Endothelial cell of umbilical vein (primary cell): ENCODE data around the gene TNS1. TPM values are rescaled to one million over a fixed set of nuclear protein-coding genes. Genes with fewer than 3 reads are reported as not detected.

ENCODE experiments used
- BruUV-seq: library from RNA; stranded (reverse); fragments of 400-500 nt; replicated peaks from 2 replicates; lab custom pipeline; 2021; lab: Mats Ljungman, UMichigan
- CTCF ChIA-PET: fragments of 300-600, 350-600 bp; sonication (Branson Sonifier 250); formaldehyde crosslinking; loops from one replicate; lab custom pipeline; 2021; ENCODE audit warnings: antibody characterized with exemption, inconsistent platforms; lab: Charles Lee
- POLR2A ChIA-PET: fragments of 300-600, 350-600 bp; sonication (Branson Sonifier 250); formaldehyde crosslinking; loops from one replicate; lab custom pipeline; 2021; ENCODE audit warnings: antibody characterized with exemption, inconsistent platforms; lab: Charles Lee
- DNase-seq: peaks from one replicate; pipeline ENCODE4 v3.0.0-alpha.2; 2011; ENCODE audit warnings: low read depth, low spot score
- FAIRE-seq: peaks from 2 replicates; lab custom pipeline; 2011; peaks lifted over from hg19 to GRCh38; lab: Jason Lieb, UNC
- H2AFZ ChIP-seq: 2 replicates; pipeline ENCODE4 v1.6.0; 2012; ENCODE audit warnings: low read depth, low read length, control low read depth, inconsistent platforms
- H3K27ac ChIP-seq: 2 replicates; pipeline ENCODE4 v1.5.1; 2011; ENCODE audit warnings: low read depth, mild to moderate bottlenecking, control low read depth, low read length, moderate library complexity; ENCODE audit not compliant: insufficient read depth
- H3K27me3 ChIP-seq, 2 experiments: 2 replicates each; pipeline versions ENCODE4 v1.6.0 to v1.6.1; 2011; ENCODE audit warnings: low read length in 2 of 2, mixed read lengths in 1 of 2; ENCODE audit not compliant: control insufficient read depth in 2 of 2, insufficient read depth in 2 of 2
- H3K36me3 ChIP-seq, 2 experiments: 2 replicates in 1 of 2; 3 replicates in 1 of 2; pipeline ENCODE4 v1.5.1; 2011; ENCODE audit warnings: low read length in 2 of 2, mild to moderate bottlenecking in 1 of 2, moderate library complexity in 1 of 2; ENCODE audit not compliant: control insufficient read depth in 2 of 2, insufficient read depth in 2 of 2; ENCODE audit errors: extremely low read depth in 1 of 2
- H3K4me1 ChIP-seq: 3 replicates; pipeline ENCODE4 v1.5.1; 2011; ENCODE audit warnings: mild to moderate bottlenecking, low read length; ENCODE audit not compliant: control insufficient read depth, insufficient read depth; ENCODE audit errors: extremely low read depth
- H3K4me2 ChIP-seq: 2 replicates; pipeline ENCODE4 v1.6.1; 2011; ENCODE audit warnings: low read length, control low read depth, mixed read lengths; ENCODE audit not compliant: insufficient read depth
- H3K4me3 ChIP-seq, 3 experiments: fragments of 200-600 bp in 1 of 3; sonication (generic), shearing (Covaris generic) in 1 of 3; replicated peaks in 1 of 3; 2 replicates each; pipeline ENCODE4 v1.5.1; 2011 to 2016; ENCODE audit warnings: control low read depth in 3 of 3, low read length in 3 of 3, mild to moderate bottlenecking in 2 of 3, inconsistent platforms in 1 of 3, low read depth in 1 of 3, moderate library complexity in 1 of 3; ENCODE audit not compliant: insufficient read depth in 1 of 3
- H3K79me2 ChIP-seq: 2 replicates; pipeline ENCODE4 v1.6.0; 2012; ENCODE audit warnings: low read length, inconsistent platforms; ENCODE audit not compliant: control insufficient read depth, insufficient read depth
- H3K9ac ChIP-seq: replicated peaks from 2 replicates; pipeline ENCODE3; 2011; ENCODE audit warnings: low read length, control low read depth; ENCODE audit not compliant: insufficient read depth; ENCODE audit errors: extremely low read depth
- H3K9me1 ChIP-seq: replicated peaks from 3 replicates; pipeline ENCODE4 v1.6.0; 2011; ENCODE audit warnings: mild to moderate bottlenecking, low read length; ENCODE audit not compliant: control insufficient read depth, insufficient read depth; ENCODE audit errors: extremely low read depth
- H3K9me3 ChIP-seq: replicated peaks from 2 replicates; pipeline ENCODE4 v1.5.1; 2012; ENCODE audit warnings: low read length, inconsistent platforms; ENCODE audit not compliant: control insufficient read depth, insufficient read depth
- H4K20me1 ChIP-seq: replicated peaks from 2 replicates; pipeline ENCODE3; 2011; ENCODE audit warnings: mild to moderate bottlenecking, low read length; ENCODE audit not compliant: control insufficient read depth, insufficient read depth; ENCODE audit errors: extremely low read depth
- EZH2 ChIP-seq: IDR thresholded peaks from 2 replicates; pipeline ENCODE4 v1.6.1; 2012; ENCODE audit warnings: borderline replicate concordance, low read depth, mild to moderate bottlenecking, moderate library complexity, low read length, inconsistent platforms; ENCODE audit not compliant: severe bottlenecking
- FOS ChIP-seq: IDR thresholded peaks from 2 replicates; pipeline ENCODE4 v1.6.1; 2011; ENCODE audit warnings: mild to moderate bottlenecking, low read length, moderate library complexity, borderline replicate concordance; ENCODE audit not compliant: insufficient read depth
- GATA2 ChIP-seq: IDR thresholded peaks from 2 replicates; pipeline ENCODE4 v1.7.0; 2011; ENCODE audit warnings: low read depth, mild to moderate bottlenecking, moderate library complexity, mixed read lengths, low read length; ENCODE audit not compliant: insufficient read length, insufficient read depth
- MYC ChIP-seq: IDR thresholded peaks from one replicate; pipeline ENCODE4 v1.6.1; 2011; ENCODE audit warnings: mild to moderate bottlenecking, low read depth, low read length
- POLR2AphosphoS5 ChIP-seq: IDR thresholded peaks from 2 replicates; pipeline ENCODE4 v1.6.1; 2012; ENCODE audit warnings: low read depth, mild to moderate bottlenecking, control low read depth, low read length, moderate library complexity; ENCODE audit not compliant: insufficient read depth
- dilution Hi-C: fragments of 300-500 bp; cut with MboI; formaldehyde crosslinking; loops from one replicate; pipeline ENCODE4 v1.15.0; 2019; ENCODE audit warnings: low sequenced_read_pairs; ENCODE audit not compliant: extremely low pct_ligation_motif_present
- intact Hi-C: fragments of 100-400 bp; cut with micrococcal nuclease; formaldehyde crosslinking; loops from one replicate; pipeline ENCODE4 v1.10.0; 2022
- polyA plus RNA-seq, 4 experiments: library from polyadenylated mRNA; depleted of rRNA in 3 of 4; stranded (reverse) in 3 of 4; unstranded in 1 of 4; fragments of >200 nt; gene quantifications; 2 replicates each; pipeline versions ENCODE4 v1.2.1 to v1.2.3, GENCODE V29; 2011 to 2012; ENCODE audit warnings: missing spikeins in 1 of 4
- total RNA-seq: library from RNA; stranded (reverse); gene quantifications from 2 replicates; pipeline ENCODE4 v1.2.3, GENCODE V29; 2021
- TF ChIP-seq, protein P1 (sequence below): IDR thresholded peaks from 2 replicates; pipeline ENCODE4 v1.6.1; 2011; ENCODE audit not compliant: insufficient read depth, insufficient read length
- TF ChIP-seq, protein P2 (sequence below), 2 donors: IDR thresholded peaks; 1 replicate in 1 of 2; 2 replicates in 1 of 2; pipeline ENCODE4 v1.5.1; 2011; ENCODE audit warnings: low read length in 2 of 2, mild to moderate bottlenecking in 2 of 2, moderate library complexity in 2 of 2, control low read depth in 1 of 2, inconsistent platforms in 1 of 2, low read depth in 1 of 2; ENCODE audit not compliant: insufficient read depth in 1 of 2; ENCODE audit errors: extremely low read depth in 1 of 2

The TNS1 gene
- total and polyA plus RNA-seq, 2 donors (not counting 3 experiments of a cell fraction or from before 2014, with no cell fraction given): 11.0 to 52.1 TPM

DNA sequence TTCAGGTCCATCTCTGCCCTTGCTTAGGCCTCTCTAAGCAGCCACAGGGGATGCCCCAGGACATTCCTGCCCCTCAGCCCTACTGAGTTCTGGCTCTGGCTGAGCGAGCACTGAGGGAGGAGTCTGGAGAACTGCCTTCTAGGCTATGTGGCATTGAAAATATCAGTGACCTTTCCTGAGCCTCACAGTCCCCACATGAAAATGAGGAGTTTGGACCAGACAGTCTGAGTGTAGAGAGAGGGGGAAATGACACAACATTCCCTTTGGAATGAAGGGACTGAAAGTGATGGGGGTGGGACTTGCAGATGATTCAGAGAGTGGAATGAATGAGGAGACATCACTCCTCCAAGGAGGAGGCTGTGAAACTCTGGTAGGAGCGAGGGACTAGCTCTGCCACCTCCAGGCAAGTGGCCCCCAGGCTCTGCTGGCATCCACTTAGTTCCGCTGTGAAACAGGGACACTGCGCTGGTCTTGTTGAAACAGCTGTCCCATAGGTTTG lies 8.0 kb downstream of the TNS1 start:
- Histone ChIP-seq H4K20me1 (no peaks in the 10 kb centered on the region), H3K4me1 (peaks cover 33% of the 10 kb centered on the region), H3K27me3 (no peaks in the 10 kb centered on the region), H3K4me2 (peak overlapping the region; percentile 12), H3K36me3 (no peaks in the 10 kb centered on the region), H3K79me2 (no peaks in the 10 kb centered on the region), H3K9me3 (no peaks in the 10 kb centered on the region), H3K4me3 (no peak overlapping the region), H2AFZ (no peak overlapping the region), H3K9ac (peak overlapping the region; percentile 87), H3K9me1 (no peaks in the 10 kb centered on the region), H3K27ac (peak overlapping the region; percentile 74)
- peak; percentile 52 for DNase-seq
- FAIRE-seq: peak; percentile 92
- intact Hi-C loops (loop anchor here (1.0 to 2.0 kb wide), 4 partner anchors 39 to 210 kb away; partner anchors contain the start of gene RUFY4), dilution Hi-C loops (no loop called here)
- ChIA-PET POLR2A (no interaction called here), CTCF (interaction anchor here (0.8 to 6.8 kb wide), 26 partner anchors 8 to 206 kb away, joined by 3 to 196 read pairs (median 6); partner anchors contain the start of gene TNS1)
- BruUV-seq: no TSS peak
- TF ChIP-seq, protein P1, sequence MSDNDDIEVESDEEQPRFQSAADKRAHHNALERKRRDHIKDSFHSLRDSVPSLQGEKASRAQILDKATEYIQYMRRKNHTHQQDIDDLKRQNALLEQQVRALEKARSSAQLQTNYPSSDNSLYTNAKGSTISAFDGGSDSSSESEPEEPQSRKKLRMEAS: no peak
- TF ChIP-seq, protein P2, sequence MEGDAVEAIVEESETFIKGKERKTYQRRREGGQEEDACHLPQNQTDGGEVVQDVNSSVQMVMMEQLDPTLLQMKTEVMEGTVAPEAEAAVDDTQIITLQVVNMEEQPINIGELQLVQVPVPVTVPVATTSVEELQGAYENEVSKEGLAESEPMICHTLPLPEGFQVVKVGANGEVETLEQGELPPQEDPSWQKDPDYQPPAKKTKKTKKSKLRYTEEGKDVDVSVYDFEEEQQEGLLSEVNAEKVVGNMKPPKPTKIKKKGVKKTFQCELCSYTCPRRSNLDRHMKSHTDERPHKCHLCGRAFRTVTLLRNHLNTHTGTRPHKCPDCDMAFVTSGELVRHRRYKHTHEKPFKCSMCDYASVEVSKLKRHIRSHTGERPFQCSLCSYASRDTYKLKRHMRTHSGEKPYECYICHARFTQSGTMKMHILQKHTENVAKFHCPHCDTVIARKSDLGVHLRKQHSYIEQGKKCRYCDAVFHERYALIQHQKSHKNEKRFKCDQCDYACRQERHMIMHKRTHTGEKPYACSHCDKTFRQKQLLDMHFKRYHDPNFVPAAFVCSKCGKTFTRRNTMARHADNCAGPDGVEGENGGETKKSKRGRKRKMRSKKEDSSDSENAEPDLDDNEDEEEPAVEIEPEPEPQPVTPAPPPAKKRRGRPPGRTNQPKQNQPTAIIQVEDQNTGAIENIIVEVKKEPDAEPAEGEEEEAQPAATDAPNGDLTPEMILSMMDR (IDR thresholded peaks at IDR 0.05; ENCODE audit: extremely low read depth in 1 of 2, insufficient read depth in 1 of 2, low read depth in 1 of 2, low read length in 2 of 2): no peak
- TF ChIP-seq FOS (peak; percentile 51), MYC (no peak), GATA2 (no peak), POLR2AphosphoS5 (no peak), EZH2 (no peak)
